Liver (tissue), 9 donors: ENCODE measurements around the gene TAS2R43. TPM values are rescaled to one million over a fixed set of nuclear protein-coding genes. Genes with fewer than 3 reads are reported as not detected.

ENCODE experiments used
- DNase-seq: peaks from one replicate; pipeline ENCODE4 v3.0.0-alpha.2; 2017; ENCODE audit warnings: low spot score
- H3K27ac ChIP-seq, 2 donors: one replicate each; pipeline ENCODE4 v1.7.0; 2013; ENCODE audit warnings: inconsistent platforms in 2 of 2, low read length in 2 of 2, control low read depth in 1 of 2, low read depth in 1 of 2, mild to moderate bottlenecking in 1 of 2
- H3K27me3 ChIP-seq, 4 donors: one replicate each; pipeline versions ENCODE4 v1.6.1 to v1.7.0; 2013; ENCODE audit warnings: low read length in 3 of 4, inconsistent platforms in 1 of 4, mild to moderate bottlenecking in 1 of 4, moderate library complexity in 1 of 4; ENCODE audit not compliant: control insufficient read depth in 4 of 4, insufficient read depth in 4 of 4
- H3K36me3 ChIP-seq, 4 donors: one replicate each; pipeline versions ENCODE4 v1.6.1 to v1.7.0; 2013; ENCODE audit warnings: low read length in 3 of 4, mild to moderate bottlenecking in 3 of 4, low read depth in 1 of 4, moderate library complexity in 1 of 4; ENCODE audit not compliant: control insufficient read depth in 4 of 4, insufficient read depth in 3 of 4
- H3K4me1 ChIP-seq, 4 donors: one replicate each; pipeline versions ENCODE4 v1.6.1 to v1.7.0; 2013; ENCODE audit warnings: low read length in 3 of 4, mild to moderate bottlenecking in 3 of 4, moderate library complexity in 1 of 4; ENCODE audit not compliant: control insufficient read depth in 4 of 4, insufficient read depth in 4 of 4
- H3K4me3 ChIP-seq, 3 donors: one replicate each; pipeline versions ENCODE4 v1.6.1 to v1.7.0; 2013; ENCODE audit warnings: low read length in 3 of 3, control low read depth in 1 of 3, low read depth in 1 of 3, mild to moderate bottlenecking in 1 of 3
- H3K9ac ChIP-seq, 2 donors: one replicate each; pipeline ENCODE4 v1.7.0; 2013; ENCODE audit warnings: low read length in 2 of 2, mild to moderate bottlenecking in 2 of 2, moderate library complexity in 2 of 2, control low read depth in 1 of 2, low read depth in 1 of 2
- H3K9me3 ChIP-seq, 4 donors: one replicate each; pipeline versions ENCODE4 v1.6.1 to v1.7.0; 2013; ENCODE audit warnings: low read length in 3 of 4; ENCODE audit not compliant: control insufficient read depth in 4 of 4
- EGR1 ChIP-seq, 2 donors: IDR thresholded peaks; 2 replicates each; pipeline ENCODE4 v1.6.1; 2016 to 2018; ENCODE audit warnings: antibody characterized with exemption in 2 of 2, low read depth in 2 of 2
- FOXA1 ChIP-seq: IDR thresholded peaks from 2 replicates; pipeline ENCODE4 v1.6.1; 2016; ENCODE audit warnings: antibody characterized with exemption
- FOXA2 ChIP-seq: IDR thresholded peaks from 2 replicates; pipeline ENCODE4 v1.6.1; 2016; ENCODE audit warnings: antibody characterized with exemption
- GABPA ChIP-seq, 2 donors: IDR thresholded peaks in 1 of 2; conservative IDR thresholded peaks in 1 of 2; 2 replicates each; pipeline ENCODE4 v1.6.1; 2016; ENCODE audit warnings: antibody characterized with exemption in 2 of 2, mild to moderate bottlenecking in 1 of 2, moderate library complexity in 1 of 2
- HNF4A ChIP-seq, 2 donors: conservative IDR thresholded peaks; 2 replicates each; pipeline ENCODE4 v1.6.1; 2016; ENCODE audit warnings: antibody characterized with exemption in 2 of 2, mild to moderate bottlenecking in 2 of 2
- HNF4G ChIP-seq: IDR thresholded peaks from 2 replicates; pipeline ENCODE4 v1.6.1; 2016; ENCODE audit warnings: antibody characterized with exemption
- JUND ChIP-seq, 2 donors: IDR thresholded peaks; 2 replicates each; pipeline ENCODE4 v1.6.1; 2016; ENCODE audit warnings: antibody characterized with exemption in 2 of 2
- NR2F2 ChIP-seq: IDR thresholded peaks from 2 replicates; pipeline ENCODE4 v1.6.1; 2016; ENCODE audit warnings: antibody characterized with exemption
- RAD21 ChIP-seq, 2 donors: IDR thresholded peaks; 2 replicates each; pipeline ENCODE4 v1.6.1; 2016; ENCODE audit warnings: antibody characterized with exemption in 2 of 2, mild to moderate bottlenecking in 2 of 2
- SP1 ChIP-seq: IDR thresholded peaks from 2 replicates; pipeline ENCODE4 v1.6.1; 2018; ENCODE audit warnings: antibody characterized with exemption, mild to moderate bottlenecking
- TAF1 ChIP-seq: conservative IDR thresholded peaks from 2 replicates; pipeline ENCODE4 v1.6.1; 2016; ENCODE audit warnings: antibody characterized with exemption, mild to moderate bottlenecking
- YY1 ChIP-seq: IDR thresholded peaks from 2 replicates; pipeline ENCODE4 v1.6.1; 2016; ENCODE audit warnings: antibody characterized with exemption, mild to moderate bottlenecking
- WGBS: extraction: QIAGEN DNeasy Blood & Tissue Kit; methylation state at CpG from one replicate; pipeline ENCODE4 v1.1.7; 2013; 5-methylcytosine and 5-hydroxymethylcytosine counted together
- polyA plus RNA-seq, 2 donors: library from polyadenylated mRNA; stranded (reverse) in 1 of 2; unstranded in 1 of 2; fragments of 200-250 nt in 1 of 2; fragments of >200 nt in 1 of 2; fragmentation: Nextera tagmentation in 1 of 2; extraction: Ambion mirVana in 1 of 2; gene quantifications; one replicate each; pipeline versions ENCODE4 v1.2.1 to v1.2.3, GENCODE V29; 2013 to 2015
- total RNA-seq, 2 donors: library from RNA; depleted of rRNA; stranded (reverse); fragments of >200 nt; gene quantifications; one replicate each; pipeline ENCODE4 v1.2.3, GENCODE V29; 2014
- TF ChIP-seq, protein P1 (sequence below): IDR thresholded peaks from 2 replicates; pipeline ENCODE4 v1.6.1; 2016; ENCODE audit warnings: antibody characterized with exemption
- TF ChIP-seq, protein P2 (sequence below): IDR thresholded peaks from 2 replicates; pipeline ENCODE4 v1.6.1; 2016; ENCODE audit warnings: antibody characterized with exemption, mild to moderate bottlenecking
- TF ChIP-seq, protein P3 (sequence below): IDR thresholded peaks from 2 replicates; pipeline ENCODE4 v1.6.1; 2016; ENCODE audit warnings: antibody characterized with exemption
- TF ChIP-seq, protein P4 (sequence below): fragments of 150-350 bp; IDR thresholded peaks from 2 replicates; pipeline ENCODE4 v1.5.1; 2017; ENCODE audit warnings: improper control_type of control experiment, low read depth, low read length; ENCODE audit not compliant: missing input control
- TF ChIP-seq, protein P5 (sequence below): IDR thresholded peaks from 2 replicates; pipeline ENCODE4 v1.6.1; 2016; ENCODE audit warnings: antibody characterized with exemption
- donor health status: healthy.
- donor health status: healthy.
- donor health status: healthy.
- donor health status: healthy.
- donor health status: healthy.

The TAS2R43 gene
- total and polyA plus RNA-seq, 4 donors, result 0.57 to 3.8 (median 0.84) TPM; not detected in 1

DNA sequence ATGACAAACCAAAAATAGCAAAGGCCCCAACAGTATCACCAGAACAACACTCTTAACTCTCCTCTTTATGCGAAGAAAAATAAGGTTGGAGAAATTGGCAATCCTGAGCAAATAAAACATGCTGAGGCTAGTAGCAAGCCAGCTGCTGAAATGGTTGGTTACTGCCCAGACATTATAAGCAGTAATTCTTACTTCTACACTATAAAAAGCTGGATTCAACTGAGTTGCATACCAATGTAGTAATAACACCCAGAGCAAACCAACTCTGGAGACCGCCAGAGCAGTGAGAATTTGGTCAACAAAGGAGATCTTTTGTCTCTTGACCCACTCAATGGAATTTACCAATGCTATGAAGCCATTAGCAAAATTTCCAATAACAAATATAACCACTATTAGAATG lies 41.7 kb upstream of the TAS2R43 start:
- no peak for TF ChIP-seq TAF1
- no peak for TF ChIP-seq JUND (IDR thresholded peaks at IDR 0.05)
- TF ChIP-seq, protein P1, sequence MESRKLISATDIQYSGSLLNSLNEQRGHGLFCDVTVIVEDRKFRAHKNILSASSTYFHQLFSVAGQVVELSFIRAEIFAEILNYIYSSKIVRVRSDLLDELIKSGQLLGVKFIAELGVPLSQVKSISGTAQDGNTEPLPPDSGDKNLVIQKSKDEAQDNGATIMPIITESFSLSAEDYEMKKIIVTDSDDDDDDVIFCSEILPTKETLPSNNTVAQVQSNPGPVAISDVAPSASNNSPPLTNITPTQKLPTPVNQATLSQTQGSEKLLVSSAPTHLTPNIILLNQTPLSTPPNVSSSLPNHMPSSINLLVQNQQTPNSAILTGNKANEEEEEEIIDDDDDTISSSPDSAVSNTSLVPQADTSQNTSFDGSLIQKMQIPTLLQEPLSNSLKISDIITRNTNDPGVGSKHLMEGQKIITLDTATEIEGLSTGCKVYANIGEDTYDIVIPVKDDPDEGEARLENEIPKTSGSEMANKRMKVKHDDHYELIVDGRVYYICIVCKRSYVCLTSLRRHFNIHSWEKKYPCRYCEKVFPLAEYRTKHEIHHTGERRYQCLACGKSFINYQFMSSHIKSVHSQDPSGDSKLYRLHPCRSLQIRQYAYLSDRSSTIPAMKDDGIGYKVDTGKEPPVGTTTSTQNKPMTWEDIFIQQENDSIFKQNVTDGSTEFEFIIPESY, result no peak
- TF ChIP-seq, protein P2, sequence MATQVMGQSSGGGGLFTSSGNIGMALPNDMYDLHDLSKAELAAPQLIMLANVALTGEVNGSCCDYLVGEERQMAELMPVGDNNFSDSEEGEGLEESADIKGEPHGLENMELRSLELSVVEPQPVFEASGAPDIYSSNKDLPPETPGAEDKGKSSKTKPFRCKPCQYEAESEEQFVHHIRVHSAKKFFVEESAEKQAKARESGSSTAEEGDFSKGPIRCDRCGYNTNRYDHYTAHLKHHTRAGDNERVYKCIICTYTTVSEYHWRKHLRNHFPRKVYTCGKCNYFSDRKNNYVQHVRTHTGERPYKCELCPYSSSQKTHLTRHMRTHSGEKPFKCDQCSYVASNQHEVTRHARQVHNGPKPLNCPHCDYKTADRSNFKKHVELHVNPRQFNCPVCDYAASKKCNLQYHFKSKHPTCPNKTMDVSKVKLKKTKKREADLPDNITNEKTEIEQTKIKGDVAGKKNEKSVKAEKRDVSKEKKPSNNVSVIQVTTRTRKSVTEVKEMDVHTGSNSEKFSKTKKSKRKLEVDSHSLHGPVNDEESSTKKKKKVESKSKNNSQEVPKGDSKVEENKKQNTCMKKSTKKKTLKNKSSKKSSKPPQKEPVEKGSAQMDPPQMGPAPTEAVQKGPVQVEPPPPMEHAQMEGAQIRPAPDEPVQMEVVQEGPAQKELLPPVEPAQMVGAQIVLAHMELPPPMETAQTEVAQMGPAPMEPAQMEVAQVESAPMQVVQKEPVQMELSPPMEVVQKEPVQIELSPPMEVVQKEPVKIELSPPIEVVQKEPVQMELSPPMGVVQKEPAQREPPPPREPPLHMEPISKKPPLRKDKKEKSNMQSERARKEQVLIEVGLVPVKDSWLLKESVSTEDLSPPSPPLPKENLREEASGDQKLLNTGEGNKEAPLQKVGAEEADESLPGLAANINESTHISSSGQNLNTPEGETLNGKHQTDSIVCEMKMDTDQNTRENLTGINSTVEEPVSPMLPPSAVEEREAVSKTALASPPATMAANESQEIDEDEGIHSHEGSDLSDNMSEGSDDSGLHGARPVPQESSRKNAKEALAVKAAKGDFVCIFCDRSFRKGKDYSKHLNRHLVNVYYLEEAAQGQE, result no peak
- no peak for TF ChIP-seq YY1
- TF ChIP-seq FOXA2, result no peak
- TF ChIP-seq FOXA1, result no peak
- no peak for TF ChIP-seq EGR1 (IDR thresholded peaks at IDR 0.05; ENCODE audit: low read depth in 2 of 2)
- no peak for TF ChIP-seq NR2F2
- TF ChIP-seq, protein P3, sequence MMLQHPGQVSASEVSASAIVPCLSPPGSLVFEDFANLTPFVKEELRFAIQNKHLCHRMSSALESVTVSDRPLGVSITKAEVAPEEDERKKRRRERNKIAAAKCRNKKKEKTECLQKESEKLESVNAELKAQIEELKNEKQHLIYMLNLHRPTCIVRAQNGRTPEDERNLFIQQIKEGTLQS, result no peak
- TF ChIP-seq SP1, result no peak
- no peak for TF ChIP-seq RAD21 (IDR thresholded peaks at IDR 0.05)
- TF ChIP-seq, protein P4, sequence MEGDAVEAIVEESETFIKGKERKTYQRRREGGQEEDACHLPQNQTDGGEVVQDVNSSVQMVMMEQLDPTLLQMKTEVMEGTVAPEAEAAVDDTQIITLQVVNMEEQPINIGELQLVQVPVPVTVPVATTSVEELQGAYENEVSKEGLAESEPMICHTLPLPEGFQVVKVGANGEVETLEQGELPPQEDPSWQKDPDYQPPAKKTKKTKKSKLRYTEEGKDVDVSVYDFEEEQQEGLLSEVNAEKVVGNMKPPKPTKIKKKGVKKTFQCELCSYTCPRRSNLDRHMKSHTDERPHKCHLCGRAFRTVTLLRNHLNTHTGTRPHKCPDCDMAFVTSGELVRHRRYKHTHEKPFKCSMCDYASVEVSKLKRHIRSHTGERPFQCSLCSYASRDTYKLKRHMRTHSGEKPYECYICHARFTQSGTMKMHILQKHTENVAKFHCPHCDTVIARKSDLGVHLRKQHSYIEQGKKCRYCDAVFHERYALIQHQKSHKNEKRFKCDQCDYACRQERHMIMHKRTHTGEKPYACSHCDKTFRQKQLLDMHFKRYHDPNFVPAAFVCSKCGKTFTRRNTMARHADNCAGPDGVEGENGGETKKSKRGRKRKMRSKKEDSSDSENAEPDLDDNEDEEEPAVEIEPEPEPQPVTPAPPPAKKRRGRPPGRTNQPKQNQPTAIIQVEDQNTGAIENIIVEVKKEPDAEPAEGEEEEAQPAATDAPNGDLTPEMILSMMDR, result no peak
- TF ChIP-seq, protein P5, sequence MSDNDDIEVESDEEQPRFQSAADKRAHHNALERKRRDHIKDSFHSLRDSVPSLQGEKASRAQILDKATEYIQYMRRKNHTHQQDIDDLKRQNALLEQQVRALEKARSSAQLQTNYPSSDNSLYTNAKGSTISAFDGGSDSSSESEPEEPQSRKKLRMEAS, result no peak
- no peak for TF ChIP-seq GABPA (IDR thresholded peaks at IDR 0.05 in 1 of 2, conservative IDR thresholded peaks at IDR 0.05 in 1 of 2)
- TF ChIP-seq HNF4G, result no peak
- no peak for TF ChIP-seq HNF4A (conservative IDR thresholded peaks at IDR 0.05)
- WGBS, result 95% methylated on average over 2 of the region's 2 CpGs
- DNase-seq, result no peak

DNA sequence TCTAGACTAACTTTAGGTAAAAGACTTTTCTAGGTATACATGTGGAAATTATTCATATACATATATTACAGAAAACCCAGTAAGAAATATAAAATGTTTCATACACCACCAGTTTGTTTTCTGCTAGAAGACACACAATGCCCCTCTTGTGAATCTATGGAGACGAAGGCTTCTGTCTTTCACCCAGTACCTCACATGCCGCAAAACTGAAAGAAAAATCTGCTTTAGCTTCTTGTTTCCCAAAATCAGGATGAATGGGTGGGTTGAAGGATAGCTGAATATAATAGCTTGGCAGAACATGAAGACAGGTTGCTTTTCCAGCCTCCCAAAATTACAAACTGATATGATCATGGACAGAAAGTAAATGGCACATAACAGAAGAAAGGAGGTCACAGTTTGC lies 41.0 kb upstream of the TAS2R43 start:
- TF ChIP-seq JUND (IDR thresholded peaks at IDR 0.05) (no peak), RAD21 (IDR thresholded peaks at IDR 0.05) (no peak), SP1 (no peak)
- Histone ChIP-seq H3K27ac (no peak overlapping the region), H3K4me1 (no peaks in the 10 kb centered on the region), H3K9me3 (no peaks in the 10 kb centered on the region), H3K27me3 (no peaks in the 10 kb centered on the region), H3K36me3 (no peaks in the 10 kb centered on the region), H3K9ac (no peak overlapping the region), H3K4me3 (no peak overlapping the region)
- DNase-seq, result no peak
- WGBS, result 94% methylated on average over 2 of the region's 2 CpGs

More for the DNA sequence above, 41.7 kb upstream of the TAS2R43 start:
- no peaks in the 10 kb centered on the region for H3K9me3 ChIP-seq
- no peaks in the 10 kb centered on the region for H3K27me3 ChIP-seq
- H3K4me1 ChIP-seq, result no peaks in the 10 kb centered on the region
- H3K9ac ChIP-seq, result no peak overlapping the region
- no peaks in the 10 kb centered on the region for H3K36me3 ChIP-seq
- no peak overlapping the region for H3K27ac ChIP-seq
- no peak overlapping the region for H3K4me3 ChIP-seq
